ENCODE measurements around the gene GRIA1.
"Not testable (repeated sequence)": the region's sequence is repeated elsewhere in the genome, so short reads cannot be mapped to it uniquely, and the experiment has no call there.

The GRIA1 gene

DNA sequence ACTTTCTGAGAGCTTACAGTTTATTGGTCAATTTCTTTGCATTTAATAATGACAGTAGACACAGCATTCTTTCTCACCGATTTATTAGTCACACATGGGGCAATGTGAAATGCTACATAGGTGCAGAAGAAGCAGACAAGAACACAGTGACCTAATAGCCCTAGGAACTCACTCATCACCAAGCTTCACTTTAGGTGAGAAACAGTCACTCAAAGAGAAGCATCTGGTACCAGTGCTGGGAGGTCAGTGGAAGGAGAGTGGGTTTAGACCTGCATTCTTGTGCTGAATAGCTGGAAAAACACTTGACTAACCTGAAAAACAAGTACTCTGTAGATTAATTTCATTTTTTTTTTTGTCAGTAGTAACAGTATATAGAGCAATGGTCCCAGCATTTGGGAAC lies 179.6 kb downstream of the GRIA1 start:
- DNase-seq: no peak

DNA sequence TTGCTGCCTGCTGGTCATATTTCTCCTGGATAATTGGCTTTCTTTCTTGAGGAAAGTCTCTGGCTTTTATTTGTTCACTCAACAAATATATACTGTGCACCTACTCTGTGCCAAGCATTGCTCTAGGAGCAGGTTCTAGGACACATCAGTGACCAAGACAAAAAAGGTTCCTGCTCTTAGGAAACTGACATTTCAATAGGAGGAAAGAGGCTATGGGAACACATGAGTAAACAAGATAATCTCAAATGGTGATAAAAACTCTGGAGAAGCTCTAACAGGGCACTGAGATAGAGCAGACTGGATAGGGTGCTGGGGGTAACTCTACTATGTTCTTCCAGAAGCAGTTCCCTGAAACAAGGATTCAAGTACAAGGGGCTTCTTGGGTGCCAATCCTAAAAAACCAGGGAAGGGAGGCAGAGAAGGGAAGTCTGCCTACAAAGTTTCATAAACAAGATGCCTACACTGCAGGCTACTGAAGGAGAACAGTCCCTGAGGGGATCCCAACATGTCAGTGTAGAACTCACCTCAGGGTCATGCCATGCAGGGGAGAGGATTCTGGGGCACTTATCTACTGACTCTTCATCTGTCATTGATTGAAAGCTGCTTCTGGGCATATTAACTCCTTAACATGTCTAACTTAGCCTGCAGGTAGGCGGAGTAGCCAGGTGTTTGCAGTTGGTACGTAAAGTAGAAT lies 181.3 kb downstream of the GRIA1 start:
- no peak for DNase-seq

DNA sequence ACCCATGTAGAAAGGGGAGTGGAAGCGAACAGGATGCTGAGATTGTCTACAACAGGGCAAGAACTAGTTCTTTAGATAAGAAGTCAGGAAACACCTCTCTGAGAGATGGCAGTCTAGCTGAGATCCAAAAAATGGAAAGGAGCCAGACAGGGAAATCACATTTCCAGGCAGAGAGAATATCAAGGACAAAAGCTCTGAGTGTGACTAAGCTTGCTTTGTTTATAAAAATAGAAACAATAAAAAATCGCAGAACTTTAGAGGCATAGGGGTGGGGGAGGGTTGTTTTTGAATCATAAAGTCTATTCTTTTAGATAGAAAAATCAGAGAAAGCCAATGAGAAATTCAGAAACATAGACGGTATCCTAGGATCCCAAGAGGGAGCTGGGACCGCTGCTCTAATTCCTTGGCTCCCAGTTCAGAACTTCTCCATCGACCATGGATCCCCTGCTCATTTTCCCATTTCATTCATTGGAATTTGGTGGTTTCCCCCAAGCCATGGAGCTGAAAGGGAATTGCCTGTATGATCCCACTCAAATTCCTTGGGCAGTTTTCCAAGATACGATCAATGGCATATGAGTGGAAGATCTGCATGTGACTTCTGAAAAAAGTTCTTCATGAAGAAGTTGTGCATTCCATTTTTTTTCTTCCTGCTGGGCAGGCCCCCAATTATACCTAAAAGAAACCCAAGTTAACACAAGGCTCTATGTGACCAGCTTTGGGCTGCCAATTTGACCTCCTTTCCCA lies 182.0 kb downstream of the GRIA1 start:
- DNase-seq: no peak

DNA sequence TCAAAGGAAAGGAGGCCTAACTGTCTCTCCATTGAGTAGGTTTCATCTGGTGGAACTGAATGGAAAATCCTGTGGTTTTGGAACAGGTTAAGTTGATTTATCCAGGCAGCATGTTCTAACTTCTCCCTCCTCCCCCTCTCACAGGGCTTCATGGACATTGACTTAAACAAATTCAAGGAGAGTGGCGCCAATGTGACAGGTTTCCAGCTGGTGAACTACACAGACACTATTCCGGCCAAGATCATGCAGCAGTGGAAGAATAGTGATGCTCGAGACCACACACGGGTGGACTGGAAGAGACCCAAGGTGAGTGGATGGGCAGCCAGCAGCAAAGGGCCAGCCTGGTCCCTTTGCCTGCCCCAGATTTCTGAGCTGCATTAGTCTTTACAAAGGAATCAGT lies 183.9 kb downstream of the GRIA1 start:
- peak; percentile 25 for DNase-seq

- DNase-seq: no peak
These were observed 185.9 kb downstream of the GRIA1 start for GRCh38 chr5:153676406-153676805.

- no peak for DNase-seq
These were observed 186.4 kb downstream of the GRIA1 start for GRCh38 chr5:153676821-153677220.

DNA sequence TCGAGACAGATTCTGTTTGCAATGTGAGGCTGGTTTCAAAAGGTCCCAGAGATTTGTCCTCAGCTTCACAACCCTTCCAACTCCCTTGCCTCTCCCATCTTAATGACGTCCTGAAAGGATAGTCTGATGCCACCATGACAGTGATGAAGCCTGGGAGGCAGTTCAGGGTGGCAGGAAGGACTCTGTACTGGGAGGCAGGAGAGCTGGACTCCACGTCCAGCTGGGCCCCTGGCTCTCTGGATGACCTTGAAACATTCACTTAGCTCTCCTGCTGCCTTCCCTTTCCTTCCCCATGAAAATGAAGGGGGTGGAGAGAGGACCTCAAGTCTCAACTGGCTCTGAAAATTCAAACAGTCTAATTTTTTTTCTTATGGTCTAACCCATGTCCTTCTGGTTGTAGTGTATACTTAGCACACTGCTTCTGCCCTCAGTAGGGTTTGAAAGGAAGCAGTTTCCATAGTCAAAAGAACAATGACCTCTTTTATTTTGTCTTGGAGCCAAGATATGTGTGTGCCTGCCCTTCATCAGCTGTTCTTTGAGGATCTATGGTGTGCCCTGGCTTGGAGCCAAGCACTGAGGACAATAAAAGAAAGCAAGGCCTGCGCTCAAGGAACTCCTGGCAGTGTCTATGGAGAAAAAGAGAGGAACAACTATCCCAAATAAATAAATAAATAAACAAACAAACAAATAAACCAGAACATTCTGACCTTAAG lies 188.3 kb downstream of the GRIA1 start:
- DNase-seq: no peak

- no peak for DNase-seq
These were observed 199.8 kb downstream of the GRIA1 start for GRCh38 chr5:153690236-153690635.

DNA sequence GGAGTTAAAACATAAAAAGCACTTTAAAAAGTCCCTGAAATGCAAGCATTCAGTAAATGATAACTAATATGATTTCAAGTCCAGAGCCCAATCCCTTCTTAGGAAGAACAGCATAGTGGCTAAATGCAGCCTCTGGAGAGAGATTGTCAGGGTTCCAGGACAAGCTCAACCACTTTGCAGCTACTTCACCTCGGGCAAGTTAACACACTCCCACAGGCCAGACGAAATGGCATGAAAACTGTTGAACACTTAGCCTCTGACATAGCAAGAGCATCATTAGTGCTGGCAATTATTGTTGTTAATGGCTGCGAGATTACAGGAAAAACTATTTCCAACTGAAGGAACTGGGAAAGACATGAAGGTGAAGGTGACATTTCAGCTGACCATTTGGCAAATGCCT lies 205.8 kb downstream of the GRIA1 start:
- no peak for DNase-seq

DNA sequence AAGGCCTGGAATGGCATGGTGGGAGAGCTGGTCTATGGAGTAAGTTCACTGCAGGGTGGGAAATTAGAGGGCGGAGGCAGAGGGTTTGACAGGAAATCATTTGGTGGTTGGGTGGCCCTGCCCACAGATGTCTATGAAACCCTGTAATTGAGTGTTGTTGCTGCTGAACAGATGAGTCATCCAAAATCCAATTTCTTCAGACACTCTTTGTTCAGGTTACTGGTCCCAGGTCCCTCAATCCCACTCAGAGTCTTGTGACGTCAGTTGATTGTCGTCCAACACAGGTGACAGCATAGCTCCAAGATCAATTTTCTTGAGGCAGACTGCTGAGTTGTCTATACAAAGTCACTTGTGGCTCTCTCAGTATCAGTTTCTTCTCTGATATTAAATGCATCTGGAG lies 208.6 kb downstream of the GRIA1 start:
- no peak for DNase-seq

DNA sequence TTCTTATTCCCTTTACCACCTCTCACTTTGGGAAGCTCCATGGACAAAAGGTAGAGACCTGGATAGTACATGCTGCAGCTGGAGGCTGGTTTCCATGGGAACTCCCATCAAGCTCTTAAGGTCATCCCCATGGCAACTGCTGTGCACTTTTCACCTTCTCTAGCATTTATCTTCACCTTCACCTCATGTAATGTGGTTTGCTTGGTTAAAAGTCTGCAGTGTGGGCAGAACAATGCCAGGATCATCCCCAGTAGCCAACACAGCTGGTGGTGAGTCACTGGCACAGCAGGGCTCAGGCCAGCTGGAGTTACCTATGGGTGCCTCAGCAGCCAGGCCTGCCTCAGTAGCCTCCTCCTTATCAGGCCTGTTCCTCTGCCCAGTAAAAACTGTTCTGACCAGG lies 210.5 kb downstream of the GRIA1 start:
- DNase-seq: no peak

- DNase-seq: no peak
These were observed 211.8 kb downstream of the GRIA1 start for GRCh38 chr5:153702265-153702664.

DNA sequence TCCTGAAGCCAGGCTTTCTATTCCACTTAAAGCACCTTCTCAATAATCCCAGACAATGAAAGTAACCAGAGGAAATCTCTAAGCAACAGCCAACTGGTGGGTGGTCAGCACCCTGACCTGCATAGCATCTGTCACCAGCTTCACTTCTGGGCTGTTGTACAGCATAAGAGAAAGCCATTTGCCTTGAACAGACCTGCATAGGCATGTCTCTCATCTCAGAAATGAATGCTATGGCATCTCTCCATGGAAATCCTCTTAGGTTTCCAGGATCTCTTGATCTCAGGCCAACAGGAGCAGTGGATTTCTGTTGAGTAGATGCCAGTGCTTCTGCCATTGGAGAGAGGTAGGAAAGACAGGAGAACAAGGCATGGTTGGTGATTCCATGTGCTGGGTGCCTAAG lies 213.6 kb downstream of the GRIA1 start:
- DNase-seq: no peak

DNA sequence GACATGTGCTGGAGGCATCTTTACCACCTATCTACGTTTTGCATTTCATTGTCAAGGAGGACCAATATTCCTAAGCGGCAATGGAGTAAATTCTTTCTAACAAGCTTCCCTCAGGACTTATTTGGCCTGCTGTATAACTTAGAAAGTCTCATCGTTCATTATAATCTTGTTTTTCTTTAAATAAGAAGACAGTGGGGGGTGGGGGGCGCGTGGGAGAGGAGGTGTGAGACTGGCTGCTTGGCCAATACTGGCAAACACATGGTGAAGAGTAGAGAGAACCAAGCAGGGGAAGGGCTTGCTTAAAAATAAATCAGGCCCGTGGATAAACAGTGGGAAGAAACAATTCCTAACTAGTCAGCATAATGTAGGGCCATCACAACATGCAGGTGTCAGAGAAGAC lies 217.2 kb downstream of the GRIA1 start:
- no peak for DNase-seq

GRCh38 chr5:153711755-153712154 lies 221.3 kb downstream of the GRIA1 start:
- DNase-seq: no peak

DNA sequence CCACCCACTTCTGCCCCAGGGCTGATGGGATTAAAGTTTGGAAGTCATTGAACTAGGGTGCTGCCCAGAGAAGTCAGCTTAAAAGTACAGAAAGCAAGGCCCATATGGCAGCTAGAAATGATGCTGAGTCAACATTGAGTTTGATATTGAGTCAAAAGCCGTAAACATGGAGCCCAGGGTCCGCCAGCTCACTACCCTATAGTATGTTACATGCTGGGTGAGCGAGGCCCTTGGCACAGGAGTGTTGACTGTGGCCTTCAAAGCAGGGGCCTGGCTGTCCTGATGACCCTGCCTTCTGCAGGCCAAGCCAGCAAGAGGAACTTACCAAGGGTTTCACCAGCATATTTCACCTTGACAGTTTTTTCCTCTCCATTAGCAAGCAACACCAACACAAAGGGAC lies 222.5 kb downstream of the GRIA1 start:
- no peak for DNase-seq

- DNase-seq: no peak
These were observed 223.5 kb downstream of the GRIA1 start for GRCh38 chr5:153713943-153714342.

DNA sequence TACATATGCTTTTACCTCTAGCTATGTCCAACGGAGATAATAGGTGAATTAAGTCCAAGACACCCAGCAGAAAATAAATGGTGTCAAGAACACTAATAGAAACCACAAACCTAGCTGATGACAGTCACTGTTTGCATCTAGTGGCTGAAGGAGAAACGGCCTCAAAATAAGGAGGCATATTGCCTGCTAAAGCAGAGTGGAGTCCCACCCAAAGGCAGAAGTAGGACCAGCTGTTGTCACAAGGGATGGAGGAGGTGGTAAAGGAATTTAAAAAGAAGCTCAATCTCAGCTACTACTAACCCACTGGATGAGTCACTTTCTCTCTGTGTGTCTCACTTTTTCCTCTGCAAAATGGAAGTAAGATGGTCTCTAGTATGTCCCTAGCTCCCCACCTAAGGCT lies 224.3 kb downstream of the GRIA1 start:
- no peak for DNase-seq

- no peak for DNase-seq
These were observed 226.8 kb downstream of the GRIA1 start for GRCh38 chr5:153717287-153717686.

DNA sequence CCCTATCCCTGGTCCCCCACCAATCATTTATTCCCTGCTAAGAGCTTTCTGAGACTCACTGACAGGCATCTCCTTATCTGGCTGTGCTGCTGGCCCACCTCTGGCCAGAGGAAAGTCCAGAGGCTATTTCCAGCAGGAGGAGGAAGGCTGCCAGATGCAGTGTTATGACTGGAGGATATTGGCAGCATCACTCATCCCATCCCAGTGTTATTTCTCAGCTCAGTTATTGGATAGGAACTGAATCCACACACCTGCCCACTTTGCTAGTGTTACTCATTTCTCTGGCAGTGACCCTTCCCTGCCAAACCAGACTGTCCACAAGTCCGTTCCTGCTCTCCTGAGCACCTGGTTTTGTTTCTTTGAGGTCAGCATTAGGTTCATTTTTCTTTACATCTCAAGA lies 228.2 kb downstream of the GRIA1 start:
- DNase-seq: no peak

DNA sequence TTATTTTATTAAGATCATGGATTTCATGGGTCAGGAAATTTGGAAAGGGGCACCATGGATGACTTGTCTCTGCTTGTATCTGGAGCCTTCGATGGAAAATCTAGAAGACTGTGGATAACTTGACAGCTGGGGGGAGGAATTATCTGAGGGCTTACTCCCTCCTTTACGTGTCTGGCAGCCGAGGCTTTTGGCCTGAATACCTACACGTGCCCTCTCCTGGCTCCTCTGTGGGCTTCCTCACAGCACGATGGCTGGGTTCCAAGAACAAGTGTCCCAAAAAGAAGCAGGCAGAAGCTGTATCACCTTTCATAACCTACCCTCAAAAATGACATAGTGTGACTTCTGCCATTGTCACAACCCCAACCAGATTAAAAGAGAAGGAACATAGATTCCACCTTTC lies 228.9 kb downstream of the GRIA1 start:
- no peak for DNase-seq

GRCh38 chr5:153723022-153723610 lies 232.6 kb downstream of the GRIA1 start:
- DNase-seq: not testable (repeated sequence)

- no peak for DNase-seq
These were observed 251.6 kb downstream of the GRIA1 start for GRCh38 chr5:153742060-153742459.

GRCh38 chr5:153744751-153745150 lies 254.3 kb downstream of the GRIA1 start:
- DNase-seq: no peak

Measured in right hindlimb (tissue), 1 donor.